Spleen (tissue), 11 donors: Measurements from ENCODE around the gene ATG7. TPM values are rescaled to one million over a fixed set of nuclear protein-coding genes. Genes with fewer than 3 reads are reported as not detected.

Experiments
- DNase-seq: peaks from one replicate; pipeline ENCODE4 v3.0.0-alpha.2; 2020
- H3K27ac ChIP-seq, 8 donors: fragments of 200-600 bp; sonication (generic) in 7 of 8; 1 replicate in 4 of 8; 2 replicates in 4 of 8; pipeline versions ENCODE4 v1.5.0 to v1.8.0; 2016 to 2021; ENCODE audit warnings: inconsistent platforms in 4 of 8, mild to moderate bottlenecking in 4 of 8, moderate library complexity in 1 of 8
- H3K27me3 ChIP-seq, 7 donors: fragments of 200-600 bp; sonication (generic) in 6 of 7; replicated peaks in 1 of 7; 1 replicate in 4 of 7; 2 replicates in 3 of 7; pipeline versions ENCODE4 v1.5.0 to v1.8.0; 2016 to 2021; ENCODE audit warnings: inconsistent platforms in 3 of 7, mild to moderate bottlenecking in 1 of 7
- H3K36me3 ChIP-seq, 6 donors: fragments of 200-600 bp; sonication (generic) in 5 of 6; 1 replicate in 4 of 6; 2 replicates in 2 of 6; pipeline versions ENCODE4 v1.5.0 to v1.8.0; 2016 to 2021; ENCODE audit warnings: inconsistent platforms in 2 of 6
- H3K4me1 ChIP-seq, 6 donors: fragments of 200-600 bp; sonication (generic) in 5 of 6; 1 replicate in 3 of 6; 2 replicates in 3 of 6; pipeline versions ENCODE4 v1.5.0 to v1.8.0; 2016 to 2021; ENCODE audit warnings: inconsistent platforms in 3 of 6
- H3K4me3 ChIP-seq, 8 donors: fragments of 200-600 bp; sonication (generic) in 7 of 8; 1 replicate in 4 of 8; 2 replicates in 4 of 8; pipeline versions ENCODE4 v1.5.0 to v1.8.0; 2016 to 2021; ENCODE audit warnings: inconsistent platforms in 4 of 8, mild to moderate bottlenecking in 4 of 8, moderate library complexity in 2 of 8
- H3K9me3 ChIP-seq, 8 donors: fragments of 200-600 bp; sonication (generic) in 7 of 8; 1 replicate in 4 of 8; 2 replicates in 4 of 8; pipeline versions ENCODE4 v1.5.0 to v1.8.0; 2016 to 2021; ENCODE audit warnings: inconsistent platforms in 4 of 8
- POLR2A ChIP-seq, 3 donors: fragments of 450-650 bp; IDR thresholded peaks; one replicate each; pipeline ENCODE4 v1.5.1; 2017; ENCODE audit warnings: antibody characterized with exemption in 3 of 3, mild to moderate bottlenecking in 1 of 3
- POLR2AphosphoS5 ChIP-seq, 3 donors: sonication (generic); formaldehyde crosslinking; IDR thresholded peaks; one replicate each; pipeline ENCODE4 v1.5.1; 2017; ENCODE audit warnings: antibody characterized with exemption in 3 of 3
- WGBS, 5 donors: extraction: QIAGEN DNeasy Blood & Tissue Kit in 3 of 5; methylation state at CpG; one replicate each; pipeline versions ENCODE4 v1.1.5 to v1.1.7; 2013 to 2018; 5-methylcytosine and 5-hydroxymethylcytosine counted together
- intact Hi-C: fragments of 100-400 bp; cut with DNase I; formaldehyde crosslinking; loops from one replicate; pipeline ENCODE4 v1.15.0; 2023; ENCODE audit warnings: low total_unique reads
- polyA plus RNA-seq, 3 donors: library from polyadenylated mRNA; stranded (reverse); fragments of 200-250 nt; gene quantifications; one replicate each; pipeline ENCODE4 v1.2.1, GENCODE V29; 2013
- total RNA-seq, 7 donors: library from RNA; depleted of rRNA in 3 of 7; stranded (reverse); fragments of >200 nt in 3 of 7; fragmentation: NEBNext Ultra II Directional in 4 of 7; extraction: Animal tissue kit (Norgen Biotek cat#: 25700) in 4 of 7; gene quantifications; one replicate each; pipeline versions ENCODE4 v1.1.0 to v1.2.1, GENCODE V29; 2016 to 2021
- TF ChIP-seq, protein P1 (sequence below), 11 experiments: fragments of 200-600 bp in 7 of 11; fragments of 450-650 bp in 4 of 11; sonication (generic) in 4 of 11; IDR thresholded peaks in 8 of 11; conservative IDR thresholded peaks in 3 of 11; 1 replicate in 7 of 11; 2 replicates in 4 of 11; pipeline versions ENCODE4 v1.4.0 to v1.8.0; 2016 to 2021; ENCODE audit warnings: antibody characterized with exemption in 11 of 11, inconsistent platforms in 4 of 11, mild to moderate bottlenecking in 1 of 11
- donor health status: healthy with polysubstance abuse.
- donor health status: DM: no; HTN: no; CAD: no; lungs with moderate emphysema.
- donor health status: DM: no; HTN: no; CAD: no.
- donor health status: Bipolar disorder and iron deficiency.
- donor health status: healthy.
- donor health status: DM: no; HTN: no; CAD: no.
- donor health status: DM: yes; HTN: yes; CAD: no.

ATG7 gene
- total and polyA plus RNA-seq, 10 donors: 7.5 to 114 (median 77.1) TPM

DNA sequence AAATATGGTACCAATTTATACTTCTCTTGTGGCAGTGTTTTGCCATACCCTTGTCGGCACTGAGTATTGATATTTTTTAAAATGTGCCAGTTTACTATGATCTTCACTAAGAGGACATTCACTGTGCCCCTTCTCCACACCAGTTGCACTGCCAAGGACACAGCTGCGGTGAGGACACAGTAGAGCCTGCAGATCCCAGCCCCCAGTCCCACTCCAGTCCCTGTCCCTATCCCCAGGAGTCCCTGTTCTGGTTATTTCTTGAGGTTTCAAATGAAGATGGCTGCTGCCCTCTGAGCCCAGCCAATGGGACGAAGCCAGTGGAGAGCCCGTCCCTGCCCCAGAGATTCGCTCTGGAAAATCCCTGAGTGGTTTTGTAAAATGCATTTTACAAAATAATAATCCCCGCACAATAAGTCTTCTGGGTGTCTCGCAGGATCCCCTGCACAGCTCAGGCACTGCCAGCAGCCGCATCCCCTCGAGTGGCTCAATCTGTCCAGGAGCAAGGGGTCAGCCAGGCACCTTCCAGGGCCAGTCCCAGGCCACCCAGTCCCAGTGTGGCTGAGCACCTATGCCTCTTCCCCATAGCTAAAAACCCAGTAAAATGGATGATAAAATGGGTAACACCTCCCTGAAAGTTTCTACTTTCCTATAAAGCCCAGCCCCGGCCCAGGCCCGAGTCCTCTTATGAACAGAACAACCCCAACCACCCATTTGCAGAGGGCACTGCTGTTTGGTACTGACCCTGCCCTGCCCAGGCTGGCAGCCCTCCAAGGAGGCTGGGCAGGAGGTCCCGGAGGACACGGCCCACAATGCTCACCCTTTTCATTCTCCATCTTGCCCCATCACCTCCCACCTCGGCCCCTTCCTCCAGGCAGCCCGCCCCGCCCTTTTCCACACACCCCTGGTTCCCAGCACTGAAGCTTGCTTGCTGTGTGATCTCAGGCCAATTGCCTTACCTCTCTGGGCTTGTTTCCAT is 280.4 kb downstream of the ATG7 start:
- Histone ChIP-seq H3K4me3 (no peak overlapping the region), H3K9me3 (no peaks in the 10 kb centered on the region), H3K27ac (no peak overlapping the region), H3K36me3 (peaks cover 0 to 54% (median 29%) of the 10 kb centered on the region in 6 donors), H3K27me3 (no peaks in the 10 kb centered on the region), H3K4me1 (peaks cover 0 to 43% (median 15%) of the 10 kb centered on the region in 6 donors)
- intact Hi-C loops: no loop called here
- DNase-seq: peak; percentile 61
- TF ChIP-seq POLR2A (IDR thresholded peaks at IDR 0.05): no peak
- TF ChIP-seq POLR2AphosphoS5 (IDR thresholded peaks at IDR 0.05): peak in 1 of 3 donors; percentile 6
- WGBS, 5 donors: 87 to 94% (median 91%) methylated on average over 16 of the region's 16 CpGs

DNA sequence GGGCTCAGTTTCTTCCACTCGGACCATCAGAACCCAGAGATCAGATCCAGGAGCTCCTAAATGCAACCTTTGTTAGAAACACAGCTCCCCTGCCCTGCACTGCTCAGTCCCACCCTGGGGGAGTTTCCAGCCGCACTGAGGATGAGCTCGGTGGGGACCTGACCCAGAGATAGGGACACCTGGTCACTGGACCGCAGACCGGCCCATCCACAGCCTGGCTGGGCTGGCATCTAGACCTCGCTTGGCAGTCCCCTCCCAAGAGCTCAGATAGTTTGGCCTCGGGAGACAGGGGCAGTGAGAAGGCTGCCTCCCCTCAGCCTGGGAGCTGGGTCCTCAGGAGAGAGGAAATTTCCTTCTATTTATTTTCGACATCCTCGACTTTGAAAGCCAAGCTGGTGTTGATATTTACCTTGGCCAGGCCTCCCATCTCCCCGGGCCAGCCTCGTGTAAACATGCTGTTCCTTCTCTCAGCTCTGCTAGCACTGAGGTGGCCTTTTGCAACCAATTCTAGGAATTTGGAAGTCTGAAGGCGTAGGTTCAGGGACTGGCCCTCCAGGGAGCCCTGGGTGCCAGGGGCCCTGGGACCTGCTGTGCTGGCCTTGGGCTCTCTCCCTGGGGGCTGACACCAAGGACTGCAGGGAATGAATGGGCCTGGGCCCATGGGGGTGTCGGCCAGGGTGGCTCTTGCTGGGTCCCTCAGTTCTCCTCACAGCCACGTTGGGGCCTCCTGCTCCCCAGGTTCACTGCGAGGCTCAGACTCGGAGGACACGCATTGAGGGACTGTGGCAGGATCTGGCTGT is 281.4 kb downstream of the ATG7 start:
- H3K27ac ChIP-seq: no peak overlapping the region
- no peaks in the 10 kb centered on the region for H3K27me3 ChIP-seq
- no peaks in the 10 kb centered on the region for H3K9me3 ChIP-seq
- H3K36me3 ChIP-seq: peaks cover 0 to 64% (median 38%) of the 10 kb centered on the region in 6 donors
- DNase-seq: peak; percentile 70
- peaks cover 0 to 41% (median 11%) of the 10 kb centered on the region in 6 donors for H3K4me1 ChIP-seq
- TF ChIP-seq POLR2AphosphoS5 (IDR thresholded peaks at IDR 0.05) (peak in 1 of 3 donors; percentile 31), POLR2A (IDR thresholded peaks at IDR 0.05) (no peak)
- H3K4me3 ChIP-seq: no peak overlapping the region
- intact Hi-C loops: no loop called here
- 83 to 88% (median 87%) methylated on average over 11 to 17 of the region's 17 CpGs for WGBS, 5 donors

DNA sequence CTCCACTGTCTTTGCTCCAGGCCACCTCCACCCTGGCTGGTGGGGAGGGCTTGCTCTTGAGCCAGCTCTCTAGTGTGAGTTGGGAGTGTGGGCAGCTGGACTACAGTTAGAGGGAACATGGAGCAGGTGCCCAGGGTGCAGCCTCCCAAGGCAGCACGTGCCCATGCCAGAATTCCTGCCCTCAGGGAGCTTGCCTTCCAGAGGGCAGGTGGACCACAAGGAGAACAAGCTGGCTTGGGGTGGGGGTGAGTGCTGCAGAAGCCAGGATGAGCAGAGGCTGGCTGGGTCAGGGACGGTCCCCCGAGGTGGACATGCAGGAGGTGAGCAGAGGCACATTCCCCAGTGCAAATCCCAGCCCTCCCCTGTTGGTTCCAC is 282.0 kb downstream of the ATG7 start:
- H3K4me1 ChIP-seq: peaks cover 0 to 38% (median 11%) of the 10 kb centered on the region in 6 donors
- 91 to 100% (median 93%) methylated on average over 2 to 3 of the region's 3 CpGs for WGBS, 5 donors
- intact Hi-C loops: no loop called here
- peak; percentile 66 for DNase-seq
- H3K27me3 ChIP-seq: no peaks in the 10 kb centered on the region
- no peak overlapping the region for H3K4me3 ChIP-seq
- peaks cover 0 to 70% (median 44%) of the 10 kb centered on the region in 6 donors for H3K36me3 ChIP-seq
- no peaks in the 10 kb centered on the region for H3K9me3 ChIP-seq
- H3K27ac ChIP-seq: no peak overlapping the region
- TF ChIP-seq POLR2AphosphoS5 (IDR thresholded peaks at IDR 0.05) (no peak), POLR2A (IDR thresholded peaks at IDR 0.05) (no peak)
- TF ChIP-seq, protein P1, sequence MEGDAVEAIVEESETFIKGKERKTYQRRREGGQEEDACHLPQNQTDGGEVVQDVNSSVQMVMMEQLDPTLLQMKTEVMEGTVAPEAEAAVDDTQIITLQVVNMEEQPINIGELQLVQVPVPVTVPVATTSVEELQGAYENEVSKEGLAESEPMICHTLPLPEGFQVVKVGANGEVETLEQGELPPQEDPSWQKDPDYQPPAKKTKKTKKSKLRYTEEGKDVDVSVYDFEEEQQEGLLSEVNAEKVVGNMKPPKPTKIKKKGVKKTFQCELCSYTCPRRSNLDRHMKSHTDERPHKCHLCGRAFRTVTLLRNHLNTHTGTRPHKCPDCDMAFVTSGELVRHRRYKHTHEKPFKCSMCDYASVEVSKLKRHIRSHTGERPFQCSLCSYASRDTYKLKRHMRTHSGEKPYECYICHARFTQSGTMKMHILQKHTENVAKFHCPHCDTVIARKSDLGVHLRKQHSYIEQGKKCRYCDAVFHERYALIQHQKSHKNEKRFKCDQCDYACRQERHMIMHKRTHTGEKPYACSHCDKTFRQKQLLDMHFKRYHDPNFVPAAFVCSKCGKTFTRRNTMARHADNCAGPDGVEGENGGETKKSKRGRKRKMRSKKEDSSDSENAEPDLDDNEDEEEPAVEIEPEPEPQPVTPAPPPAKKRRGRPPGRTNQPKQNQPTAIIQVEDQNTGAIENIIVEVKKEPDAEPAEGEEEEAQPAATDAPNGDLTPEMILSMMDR (IDR thresholded peaks at IDR 0.05 in 8 of 11, conservative IDR thresholded peaks at IDR 0.05 in 3 of 11): no peak

DNA sequence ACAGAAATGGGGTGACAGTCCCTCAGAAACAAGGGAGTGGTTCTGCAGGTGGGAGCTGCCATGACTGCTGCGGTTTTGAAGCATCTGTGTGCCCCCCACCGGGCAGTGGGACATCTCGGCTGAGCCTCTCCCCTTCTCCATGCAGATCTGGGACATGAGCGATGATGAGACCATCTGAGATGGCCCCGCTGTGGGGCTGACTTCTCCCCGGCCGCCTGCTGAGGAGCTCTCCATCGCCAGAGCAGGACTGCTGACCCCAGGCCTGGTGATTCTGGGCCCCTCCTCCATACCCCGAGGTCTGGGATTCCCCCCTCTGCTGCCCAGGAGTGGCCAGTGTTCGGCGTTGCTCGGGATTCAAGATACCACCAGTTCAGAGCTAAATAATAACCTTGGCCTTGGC is 282.5 kb downstream of the ATG7 start:
- peaks cover 0 to 75% (median 48%) of the 10 kb centered on the region in 6 donors for H3K36me3 ChIP-seq
- peaks cover 0 to 42% (median 11%) of the 10 kb centered on the region in 6 donors for H3K4me1 ChIP-seq
- no peak for TF ChIP-seq POLR2AphosphoS5 (IDR thresholded peaks at IDR 0.05)
- no peak for TF ChIP-seq POLR2A (IDR thresholded peaks at IDR 0.05)
- TF ChIP-seq, protein P1 (IDR thresholded peaks at IDR 0.05 in 8 of 11, conservative IDR thresholded peaks at IDR 0.05 in 3 of 11): no peak
- WGBS, 5 donors: 76 to 92% (median 87%) methylated on average over 5 to 12 of the region's 12 CpGs
- H3K27me3 ChIP-seq: no peaks in the 10 kb centered on the region
- H3K9me3 ChIP-seq: no peaks in the 10 kb centered on the region
- H3K4me3 ChIP-seq: no peak overlapping the region
- H3K27ac ChIP-seq: peak overlapping the region in 2 of 8 donors; percentile 18 to 42
- DNase-seq: no peak
- intact Hi-C loops: no loop called here
